Measurements from ENCODE around the gene KIAA1217. TPM values are rescaled to one million over a fixed set of nuclear protein-coding genes. Genes with fewer than 3 reads are reported as not detected.

The KIAA1217 gene
- total and polyA plus RNA-seq, 2 of the 4 experiments (the other 2 are of a cell fraction) = 3.4 to 4.4 TPM

GRCh38 chr10:24256619-24257107 is 47.7 kb downstream of the KIAA1217 start:
- Histone ChIP-seq H2BK120ac (ENCODE audit: low read depth, low read length) (no peak overlapping the region), H3K4me3 (ENCODE audit: insufficient read depth, low read depth, low read length) (no peak overlapping the region), H4K91ac (ENCODE audit: insufficient read depth, low read depth, low read length) (no peak overlapping the region), H3K27ac (ENCODE audit: insufficient read depth, low read length) (no peak overlapping the region), H3K9me1 (ENCODE audit: insufficient read depth, low read length) (no peaks in the 10 kb centered on the region), H2AK5ac (ENCODE audit: low read depth, low read length) (no peak overlapping the region), H3K4me1 (ENCODE audit: control insufficient read depth, insufficient read depth, low read length) (no peaks in the 10 kb centered on the region), H3K79me1 (ENCODE audit: low read depth in 1 of 2, low read length in 2 of 2) (no peaks in the 10 kb centered on the region), H2AK9ac (replicated peaks; ENCODE audit: low read depth, low read length, poor library complexity) (no peak overlapping the region), H4K20me1 (ENCODE audit: insufficient read depth, low read length) (no peaks in the 10 kb centered on the region), H2BK5ac (ENCODE audit: low read depth, low read length, poor library complexity, severe bottlenecking) (no peak overlapping the region), H3K14ac (replicated peaks; ENCODE audit: low read depth, low read length) (no peak overlapping the region), H3K18ac (ENCODE audit: low read depth, low read length) (no peak overlapping the region), H3K27me3 (ENCODE audit: control insufficient read depth, insufficient read depth, low read length) (no peaks in the 10 kb centered on the region), H3K9me3 (ENCODE audit: control insufficient read depth, insufficient read depth, low read length) (no peaks in the 10 kb centered on the region), H2AFZ (replicated peaks; ENCODE audit: low read length, poor library complexity) (no peak overlapping the region), H3K56ac (ENCODE audit: extremely low read depth, insufficient read depth, low read length) (no peak overlapping the region), H3K36me3 (ENCODE audit: control insufficient read depth, insufficient read depth, low read length) (no peaks in the 10 kb centered on the region), H3K9ac (ENCODE audit: low read depth, low read length) (no peak overlapping the region), H4K8ac (ENCODE audit: low read depth in 2 of 2, low read length in 2 of 2) (no peak overlapping the region), H2BK15ac (ENCODE audit: low read depth, low read length) (no peak overlapping the region), H3K23ac (ENCODE audit: low read depth, low read length) (no peak overlapping the region), H2BK20ac (ENCODE audit: low read depth, low read length) (no peak overlapping the region), H3K4ac (ENCODE audit: low read depth, low read length) (no peak overlapping the region), H3K4me2 (ENCODE audit: low read depth, low read length) (no peak overlapping the region), H4K5ac (ENCODE audit: low read depth, low read length) (no peak overlapping the region)
- DNase-seq (no peak), ATAC-seq (ENCODE audit: low read depth) (no peak)
- 14% methylated on average over 1 of the region's 2 CpGs; no CpG with 5 or more reads in 1 of the 2 experiments for WGBS, 2 experiments (ENCODE audit: extremely low coverage in 2 of 2, insufficient read length in 1 of 2)
- POLR2A ChIA-PET (ENCODE audit: unreplicated experiment) = no interaction called here
- TF ChIP-seq NFE2L2 (IDR thresholded peaks at IDR 0.05; ENCODE audit: low read depth, low read length) = no peak
- no peak for TF ChIP-seq USF2 (IDR thresholded peaks at IDR 0.05; ENCODE audit: low read depth, low read length)
- no peak for TF ChIP-seq SMC3 (IDR thresholded peaks at IDR 0.05; ENCODE audit: low read depth, low read length)
- no peak for TF ChIP-seq CHD1 (IDR thresholded peaks at IDR 0.05; ENCODE audit: low read depth, low read length)
- no peak for TF ChIP-seq MAZ (IDR thresholded peaks at IDR 0.05; ENCODE audit: borderline replicate concordance, low read depth, low read length)
- TF ChIP-seq MXI1 (IDR thresholded peaks at IDR 0.05; ENCODE audit: borderline replicate concordance, low read depth, low read length) = no peak
- in situ Hi-C loops (cut with MboI; ENCODE audit: low sequenced_read_pairs) (no loop called here), dilution Hi-C loops (cut with HindIII; ENCODE audit: low sequenced_read_pairs, unreplicated experiment) (no loop called here), intact Hi-C loops (cut with micrococcal nuclease) (no loop called here)
- no TSS peak for BruUV-seq (replicated peaks)
- CTCF ChIA-PET = no interaction called here
